Inflammatory macrophage (primary cell): Measurements from ENCODE around the gene AK3.
"Not testable (repeated sequence)": the region's sequence is repeated elsewhere in the genome, so short reads cannot be mapped to it uniquely, and the experiment has no call there.

ENCODE experiments used
- DNase-seq, 2 donors: peaks; one replicate each; pipeline ENCODE4 v3.0.0-alpha.2; 2020 to 2022

Gene AK3

GRCh38 chr9:4662989-4663792 lies 77.8 kb downstream of the AK3 start:
- DNase-seq, result no peak

DNA sequence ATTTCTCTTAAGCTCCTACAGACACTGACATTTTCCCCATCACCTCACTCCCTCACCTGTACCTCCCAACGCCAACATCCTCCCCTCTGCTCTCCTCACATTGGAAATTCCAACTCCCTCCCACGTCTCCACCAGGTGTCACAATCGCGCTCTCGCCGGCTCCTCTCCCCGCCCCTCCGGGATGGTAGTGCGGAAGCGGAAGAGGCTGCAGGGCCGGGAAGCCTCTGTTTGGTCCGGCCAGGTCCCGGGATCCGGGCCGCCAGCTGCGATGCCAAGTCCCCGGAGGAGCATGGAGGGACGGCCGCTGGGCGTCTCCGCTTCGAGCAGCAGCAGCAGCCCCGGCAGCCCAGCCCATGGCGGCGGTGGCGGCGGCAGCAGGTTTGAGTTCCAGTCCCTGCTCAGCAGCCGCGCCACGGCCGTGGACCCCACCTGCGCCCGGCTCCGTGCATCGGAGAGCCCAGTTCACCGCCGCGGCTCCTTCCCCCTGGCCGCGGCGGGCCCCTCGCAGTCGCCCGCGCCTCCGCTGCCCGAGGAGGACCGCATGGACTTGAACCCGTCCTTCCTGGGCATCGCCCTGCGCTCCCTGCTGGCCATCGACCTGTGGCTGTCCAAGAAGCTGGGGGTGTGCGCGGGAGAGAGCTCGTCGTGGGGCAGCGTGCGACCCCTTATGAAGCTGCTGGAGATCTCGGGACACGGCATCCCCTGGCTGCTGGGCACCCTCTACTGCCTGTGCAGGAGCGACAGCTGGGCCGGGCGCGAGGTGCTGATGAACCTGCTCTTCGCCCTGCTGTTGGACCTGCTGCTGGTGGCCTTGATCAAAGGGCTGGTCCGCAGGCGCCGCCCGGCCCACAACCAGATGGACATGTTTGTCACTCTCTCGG lies 78.7 kb downstream of the AK3 start, which contains the start of gene PLPP6:
PLPP6 (plus strand) TSS at position 187 of the 881 bp plus-strand sequence; CDS start at position 269, 82 bp downstream.
- DNase-seq, result peak; percentile 74 to 84

- DNase-seq, result no peak
Observed at GRCh38 chr9:4661611-4662010, 79.4 kb downstream of the AK3 start.

DNA sequence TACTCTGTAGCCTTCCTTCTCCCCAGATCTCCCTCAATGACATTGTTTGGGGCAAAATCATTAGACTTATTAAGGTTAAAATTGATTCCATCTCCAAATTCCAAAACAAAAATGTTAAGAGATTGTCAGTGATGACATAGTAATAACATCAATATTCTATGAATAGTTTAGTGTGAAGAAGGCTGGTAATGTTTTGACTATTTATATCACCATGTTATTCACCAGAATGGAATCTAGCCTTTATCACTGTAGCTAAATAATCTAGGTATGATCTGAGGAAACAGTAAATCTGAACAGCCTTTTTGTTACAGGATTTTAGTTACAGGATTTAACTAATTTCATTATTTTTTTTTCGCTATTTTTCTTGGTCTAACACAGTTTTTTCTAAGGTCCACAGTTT lies 79.8 kb downstream of the AK3 start:
- no peak for DNase-seq

GRCh38 chr9:4660665-4661064 lies 80.3 kb downstream of the AK3 start:
- not testable (repeated sequence) for DNase-seq
